ENCODE measurements around the gene KRT74.

GRCh38 chr12:52521568-52522266 is 51.9 kb downstream of the KRT74 start:
- TF ChIP-seq CTCF (IDR thresholded peaks at IDR 0.05) (no peak), POLR2A (IDR thresholded peaks at IDR 0.05) (no peak)
